Hematopoietic multipotent progenitor cell treated with erythropoietin and hydrocortisone succinate and interleukin-3 and kit ligand, for 6 days (in vitro differentiated cells): ENCODE data around the gene KPTN.

ENCODE experiments used
- DNase-seq: peaks from one replicate; pipeline ENCODE4 v3.0.0-alpha.2; 2015

Gene KPTN

DNA sequence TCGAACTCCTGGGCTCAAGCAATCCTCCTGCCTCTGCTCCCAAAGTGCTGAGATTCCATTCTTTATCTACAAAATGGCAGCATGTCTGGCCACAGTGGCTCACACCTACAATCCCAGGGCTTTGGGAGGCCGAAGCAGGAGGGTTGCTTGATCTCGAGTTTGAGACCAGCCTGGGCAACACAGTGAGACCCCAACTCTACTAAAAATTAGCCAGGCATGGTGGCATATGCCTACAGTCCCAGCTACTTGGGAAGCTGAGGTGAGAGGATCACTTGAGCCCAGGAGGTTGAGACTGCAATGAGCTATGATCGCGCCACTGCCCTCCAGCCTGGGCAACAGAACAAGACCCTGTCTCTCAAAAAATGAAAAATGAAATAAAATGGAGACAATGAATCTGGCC, 24.7 kb upstream of the KPTN start:
- no peak for DNase-seq

DNA sequence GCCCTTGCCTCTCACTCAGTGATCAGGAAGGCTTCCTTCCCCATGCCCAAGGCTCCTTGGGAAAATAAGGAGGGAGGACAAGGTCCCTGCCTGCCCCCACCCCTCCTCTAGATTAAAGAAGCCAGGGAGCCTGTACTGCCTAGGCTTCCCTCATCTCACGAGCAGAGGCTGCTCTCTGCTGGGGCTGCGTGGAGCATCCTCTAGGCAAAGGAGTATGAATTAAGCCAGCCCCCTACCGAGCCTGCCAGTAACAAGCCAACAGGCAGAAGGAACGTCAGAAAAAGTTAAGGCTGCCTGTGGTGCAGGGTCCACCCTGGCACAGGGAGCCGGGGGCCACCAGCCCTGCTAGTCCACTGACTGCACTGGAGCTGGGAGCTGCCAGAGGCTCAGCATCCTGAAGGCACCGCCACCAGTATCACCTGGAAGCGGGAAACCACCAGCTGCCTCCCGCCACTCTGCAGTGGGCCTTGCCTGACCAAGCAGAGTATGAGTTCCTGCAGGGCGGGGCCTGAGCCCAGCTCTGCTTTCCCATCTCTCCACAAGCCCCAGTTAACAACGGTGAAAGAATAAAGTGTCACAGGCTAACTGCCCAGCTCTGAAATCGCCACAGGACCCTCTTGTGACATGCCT, 24.0 kb upstream of the KPTN start:
- DNase-seq: no peak

DNA sequence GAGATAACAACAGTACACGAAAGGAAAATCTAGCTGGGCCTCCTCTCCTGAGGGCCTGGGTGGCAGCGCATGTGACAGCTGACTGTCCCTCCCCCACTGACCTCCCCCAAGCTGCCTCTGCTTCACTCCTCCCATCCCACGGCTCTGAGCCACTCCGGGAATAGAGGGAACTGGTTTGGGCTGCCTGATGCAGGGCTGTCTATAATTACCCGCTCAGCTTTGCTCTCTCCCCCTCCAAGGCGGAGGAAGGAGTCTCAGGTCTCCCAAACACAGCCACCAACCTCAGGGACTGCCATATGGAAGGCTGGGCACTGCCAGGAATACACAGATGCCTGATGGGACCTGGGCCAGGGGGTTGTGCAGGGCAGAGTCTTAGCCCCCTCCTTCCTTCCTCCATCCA, 23.0 kb upstream of the KPTN start:
- DNase-seq: no peak

DNA sequence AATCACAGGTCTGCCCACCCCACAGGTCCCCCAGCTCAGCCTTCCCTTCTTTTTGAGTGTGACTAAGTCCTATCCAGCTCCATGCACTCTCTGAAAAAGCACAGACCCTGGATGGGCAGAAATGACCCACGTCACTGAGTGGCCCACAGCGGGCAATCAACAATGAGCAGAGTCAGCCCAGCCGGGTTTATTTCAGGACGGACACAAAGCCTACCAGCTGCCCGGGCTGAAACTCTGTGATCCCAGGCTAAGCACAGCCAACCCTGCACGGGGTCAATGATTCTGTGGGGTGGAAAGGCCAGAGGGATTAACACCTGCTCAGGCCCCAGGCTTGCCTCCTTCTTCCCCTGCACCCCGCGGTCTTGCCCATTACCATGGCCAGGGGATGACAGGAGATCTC, 22.4 kb upstream of the KPTN start:
- DNase-seq: no peak

DNA sequence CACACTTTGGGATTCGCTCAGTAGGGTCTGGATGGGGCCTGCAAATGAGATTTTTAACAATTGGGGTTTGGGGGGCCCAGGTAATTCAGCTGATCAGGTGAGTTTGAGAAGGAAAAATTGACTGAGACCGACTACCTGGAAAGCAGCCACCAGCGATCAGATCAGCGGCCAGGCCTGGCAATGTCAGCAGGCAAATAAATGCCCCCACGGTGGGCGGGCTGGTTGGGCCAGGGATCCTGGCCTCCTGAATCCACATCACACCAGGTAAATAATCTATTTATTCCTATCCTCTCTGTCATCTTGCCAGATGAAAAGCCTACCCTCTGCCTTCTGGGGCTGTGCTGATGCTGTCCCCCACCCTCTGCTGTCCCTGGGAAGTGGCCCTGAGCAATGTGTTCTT, 21.5 kb upstream of the KPTN start:
- DNase-seq: no peak

DNA sequence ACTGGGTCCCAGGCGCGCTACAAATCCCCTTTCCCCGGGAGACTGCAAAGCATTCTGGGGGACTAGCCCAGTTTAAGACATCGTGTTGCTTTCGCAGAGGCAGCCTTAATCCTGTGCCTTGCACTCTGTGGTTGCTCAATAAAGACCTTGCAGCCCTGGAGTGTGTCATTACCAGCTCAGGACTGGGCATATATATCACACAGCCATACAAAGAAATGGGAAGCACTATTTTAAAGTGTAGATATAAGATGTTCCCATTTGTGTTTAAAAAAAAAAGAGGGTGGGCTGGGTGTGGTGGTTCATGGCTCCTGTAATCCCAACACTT, 19.8 kb upstream of the KPTN start:
- no peak for DNase-seq

DNA sequence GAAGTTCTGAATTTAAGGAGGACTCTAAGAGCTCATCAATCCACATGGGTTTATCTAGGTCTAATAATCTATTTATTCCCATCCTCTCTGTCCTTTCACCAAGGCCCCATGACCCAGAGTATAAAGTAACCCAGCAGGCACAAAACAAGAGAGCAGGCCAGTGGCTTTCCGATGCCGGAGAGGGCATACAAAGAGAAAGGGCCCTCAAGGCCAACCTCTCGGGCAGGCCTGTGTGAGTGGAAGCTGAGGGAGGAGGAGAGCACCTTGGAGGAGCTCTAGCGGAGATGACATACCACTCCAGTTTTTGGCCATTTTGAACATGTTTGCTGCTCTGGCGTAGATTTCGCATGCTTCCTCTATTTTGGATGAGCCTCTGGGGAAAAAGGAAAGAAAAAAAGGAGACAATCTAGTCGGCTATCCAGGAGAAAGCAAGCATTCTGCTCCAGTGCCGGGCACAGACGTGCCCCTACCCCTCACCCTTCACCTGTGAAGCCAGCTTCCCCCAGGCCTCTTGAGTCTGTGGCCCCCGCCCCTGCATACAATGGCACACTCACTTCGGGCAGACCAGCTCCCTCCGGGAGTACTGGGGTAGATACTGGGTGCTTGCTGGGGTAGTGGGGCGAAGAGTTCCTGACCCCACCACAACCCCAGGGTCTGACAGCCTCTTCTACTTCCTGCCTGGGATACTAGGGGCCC, 19.3 kb upstream of the KPTN start:
- no peak for DNase-seq

DNA sequence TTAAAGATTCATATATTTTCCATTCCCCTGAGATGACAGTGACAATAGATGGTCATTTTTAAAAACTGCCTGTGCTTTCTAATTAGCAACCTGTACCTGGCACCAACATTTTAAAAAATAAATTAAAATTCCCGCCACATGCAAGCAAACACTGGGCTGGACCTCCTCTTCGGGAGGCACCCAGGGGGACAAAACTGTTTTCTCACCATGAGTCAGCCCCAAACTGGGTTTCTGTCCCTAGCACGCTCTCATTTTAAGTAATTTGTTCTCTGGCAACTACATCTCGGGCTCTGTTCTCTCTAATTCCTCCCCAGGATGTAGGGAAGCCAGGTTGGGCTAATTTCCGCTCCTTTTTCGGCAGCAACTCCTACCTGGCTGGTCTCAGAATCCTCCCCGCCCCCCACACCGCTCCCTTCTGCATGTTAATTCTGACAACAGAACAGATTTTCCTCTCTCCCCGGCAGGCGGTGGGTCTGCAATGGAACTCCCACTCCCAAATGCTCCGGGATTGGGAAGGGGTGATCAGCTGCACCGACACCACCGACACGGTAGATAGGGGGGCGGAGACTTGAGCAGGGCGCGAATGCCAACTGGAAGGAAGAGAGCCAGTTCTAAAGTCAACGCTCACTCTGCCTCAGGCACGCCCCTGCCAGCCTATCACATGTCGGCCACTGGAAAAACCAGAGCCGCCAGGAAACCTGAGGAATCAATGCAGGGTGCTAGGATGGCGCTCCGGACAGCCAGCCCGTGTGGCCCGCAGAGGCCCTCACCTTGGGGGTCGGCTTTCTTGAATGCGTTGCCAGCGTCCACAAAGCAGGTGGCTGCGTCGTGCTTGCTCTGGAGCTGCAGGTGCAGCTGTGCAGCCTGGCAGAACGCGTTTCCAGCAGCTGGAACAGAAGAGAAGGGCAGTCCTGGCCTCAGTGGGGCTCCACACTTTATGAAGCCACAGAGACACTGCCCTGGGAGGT, 16.1 kb upstream of the KPTN start:
- DNase-seq: no peak

DNA sequence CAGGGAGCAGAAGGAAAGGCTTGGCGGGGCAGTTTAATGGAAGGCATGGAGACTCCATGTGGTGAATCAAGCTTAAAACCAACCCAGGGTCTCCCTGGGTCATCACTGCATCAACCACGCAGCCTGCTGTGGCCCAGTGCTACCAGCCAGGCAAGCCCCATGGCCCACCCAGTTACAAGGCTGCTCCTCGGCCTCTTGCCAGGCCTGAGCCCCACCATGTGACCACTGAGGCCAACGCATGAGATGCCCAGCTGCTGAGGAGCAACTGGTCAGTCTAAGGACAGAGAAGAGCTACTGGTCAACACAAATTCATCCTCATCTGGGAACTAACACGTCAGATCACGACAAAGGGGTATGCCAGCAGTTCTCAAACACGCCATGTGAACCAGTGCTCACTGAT, 15.4 kb upstream of the KPTN start:
- no peak for DNase-seq

DNA sequence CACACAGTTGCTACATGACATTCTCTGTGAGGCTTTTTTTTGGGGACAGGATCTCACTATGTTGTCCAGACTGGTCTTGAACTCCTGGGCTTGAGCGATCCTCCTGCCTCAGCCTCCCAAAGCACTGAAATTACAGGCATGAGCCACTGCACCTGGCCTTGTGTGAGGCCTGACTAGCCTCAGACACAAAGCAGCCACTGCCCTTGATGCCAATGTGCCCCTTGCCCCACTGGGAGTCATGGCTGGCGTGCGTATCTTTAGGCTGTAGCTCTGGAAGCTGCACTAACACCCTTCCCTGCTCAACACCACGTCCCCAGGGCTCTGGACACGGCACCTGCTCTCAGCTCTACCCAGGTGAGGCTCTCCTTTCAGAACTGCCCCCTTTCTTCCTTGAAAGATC, 14.5 kb upstream of the KPTN start:
- no peak for DNase-seq

DNA sequence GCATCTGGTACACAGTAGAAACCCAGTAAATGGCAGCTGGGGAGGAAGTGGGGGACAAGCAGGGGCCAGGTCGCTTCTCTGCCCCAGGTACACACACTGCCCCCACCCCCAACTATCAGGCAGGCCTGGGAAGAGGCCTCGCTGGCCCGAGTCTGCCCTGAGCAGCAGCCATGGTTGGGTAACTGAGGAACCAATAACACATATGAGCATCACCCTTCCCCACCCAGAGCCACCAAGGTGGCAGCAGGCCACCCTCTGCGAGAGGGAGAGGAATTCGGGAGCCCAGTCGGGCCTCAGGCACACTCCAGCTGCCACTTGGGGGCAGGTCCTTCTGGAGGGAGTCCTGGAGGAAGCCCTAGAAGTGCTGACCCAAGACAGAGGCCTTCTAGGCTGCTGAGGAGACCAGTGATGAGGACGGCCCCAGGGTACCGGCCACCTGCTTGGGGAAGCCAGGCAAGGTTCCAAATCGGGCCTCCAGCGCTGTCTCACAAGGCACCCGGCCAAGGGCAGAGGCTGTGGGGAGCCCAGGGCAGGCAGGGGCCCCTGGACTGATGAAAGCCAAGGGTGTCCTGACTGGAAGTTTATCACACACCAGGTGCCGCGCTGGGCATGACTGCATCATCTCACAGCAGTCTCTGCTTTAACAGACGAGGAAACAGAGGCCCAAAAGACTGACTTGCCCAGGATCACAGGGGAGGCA, 14.0 kb upstream of the KPTN start:
- no peak for DNase-seq

DNA sequence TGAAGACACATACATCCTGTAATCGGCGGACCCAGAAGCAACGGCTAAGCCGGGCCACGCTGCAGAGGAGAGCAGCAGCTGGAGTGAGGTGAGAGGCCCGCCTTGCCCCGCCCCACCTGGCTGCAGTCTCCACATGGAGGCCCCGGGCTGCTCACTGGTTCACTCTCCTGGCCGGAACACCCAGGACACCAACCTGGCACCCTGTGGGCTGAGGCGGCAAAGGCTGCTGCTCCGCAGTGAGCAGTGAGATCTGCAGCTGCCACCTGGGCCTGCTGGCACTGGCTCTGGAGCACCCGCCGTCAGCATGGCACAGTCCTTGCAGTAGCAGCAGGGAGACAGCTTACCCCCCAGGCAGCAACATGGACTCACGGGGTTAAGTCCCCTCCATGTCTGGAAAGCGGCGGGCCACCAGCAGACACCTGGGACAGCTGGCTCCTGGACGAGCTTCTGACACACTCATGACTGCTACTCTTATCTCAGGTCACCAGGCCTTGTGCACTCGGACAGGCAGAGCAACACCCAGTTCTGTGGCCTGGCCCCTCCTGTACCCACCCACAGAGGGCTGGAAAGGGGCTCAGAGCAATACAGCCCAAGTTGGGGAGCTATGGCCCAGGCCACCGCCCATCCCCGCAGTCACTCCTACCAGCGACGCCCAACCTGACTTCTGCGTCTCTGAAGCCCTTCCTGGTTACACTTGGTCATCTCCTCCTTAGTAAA, 13.2 kb upstream of the KPTN start:
- peak; percentile 95 for DNase-seq

DNA sequence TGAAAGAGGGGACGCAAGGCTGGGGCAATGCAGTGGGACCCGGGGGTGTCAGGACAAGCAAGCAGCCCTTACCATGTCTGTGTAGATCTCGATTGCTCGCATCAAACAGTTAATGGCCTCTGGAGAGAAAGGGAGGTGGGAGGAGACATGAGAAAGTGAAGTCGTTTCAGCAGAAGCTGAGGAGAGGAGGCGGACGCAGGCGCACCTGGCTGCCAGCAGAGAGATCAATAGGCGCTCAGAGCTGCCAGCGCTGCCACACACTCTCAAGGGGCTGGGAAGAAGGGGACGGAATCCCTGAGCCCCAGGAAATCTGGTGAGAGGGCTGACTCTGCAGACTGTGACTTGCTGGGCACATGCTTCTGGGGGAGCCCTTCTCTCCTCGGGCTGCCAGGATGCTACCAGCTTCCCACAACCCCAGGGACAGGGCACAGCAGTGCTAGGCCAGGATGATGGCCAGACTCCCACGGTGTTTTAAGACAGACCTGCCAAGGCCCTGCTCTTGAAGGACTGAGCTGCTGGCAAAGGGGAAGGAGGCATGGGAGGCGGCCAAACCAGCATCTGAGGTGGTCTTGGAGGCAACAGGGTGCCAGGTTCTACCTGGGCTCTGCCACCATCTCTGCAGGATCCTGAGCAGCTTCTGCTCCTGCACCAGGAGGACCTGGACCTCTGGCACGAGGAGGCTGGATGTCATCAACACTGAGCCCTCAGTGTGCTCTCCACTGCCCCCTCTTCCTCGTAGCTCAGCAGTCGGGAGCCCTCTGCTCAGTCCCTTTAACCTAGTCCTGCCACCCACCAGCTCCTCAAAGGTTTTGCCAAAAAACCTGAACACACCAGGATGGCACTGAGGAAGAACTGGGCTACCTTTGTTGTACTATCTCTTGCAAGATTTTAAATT, 11.7 kb upstream of the KPTN start:
- DNase-seq: peak; percentile 32

DNA sequence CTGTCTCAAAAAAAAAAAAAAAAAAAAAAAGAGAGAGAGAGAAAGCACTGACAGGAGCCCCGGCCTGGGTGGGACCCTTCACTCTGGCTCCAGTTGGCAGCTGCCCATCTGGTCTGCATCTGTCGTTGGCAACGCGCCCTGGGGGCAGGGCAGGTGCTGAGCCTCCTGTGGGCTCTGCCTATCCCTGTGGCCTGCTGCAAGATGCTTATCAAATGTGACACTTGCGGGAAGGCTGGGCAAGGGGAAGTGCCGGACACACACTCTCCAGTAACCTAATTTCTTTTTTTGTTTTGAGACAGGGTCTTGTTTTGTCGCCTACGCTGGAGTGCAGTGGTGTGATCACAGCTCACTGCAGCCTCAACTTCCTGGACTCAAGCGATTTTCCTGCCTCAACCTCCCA, 10.7 kb upstream of the KPTN start:
- DNase-seq: peak; percentile 92

DNA sequence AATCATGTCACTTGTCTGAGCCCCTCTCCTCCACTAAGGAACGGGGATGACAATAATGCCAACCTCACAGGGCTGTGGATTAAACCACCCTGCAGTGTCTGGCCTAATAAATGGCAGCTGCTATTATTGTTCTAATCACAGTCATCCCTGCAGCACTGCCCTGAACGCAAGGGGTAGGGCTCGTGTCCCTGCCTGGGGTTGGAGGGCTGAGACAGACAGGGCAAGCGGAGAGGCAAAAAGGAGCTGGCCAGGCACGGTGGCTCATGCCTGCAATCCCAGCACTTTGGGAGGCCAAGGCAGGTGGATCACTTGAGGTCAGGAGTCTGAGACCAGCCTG, 10.2 kb upstream of the KPTN start:
- DNase-seq: no peak

DNA sequence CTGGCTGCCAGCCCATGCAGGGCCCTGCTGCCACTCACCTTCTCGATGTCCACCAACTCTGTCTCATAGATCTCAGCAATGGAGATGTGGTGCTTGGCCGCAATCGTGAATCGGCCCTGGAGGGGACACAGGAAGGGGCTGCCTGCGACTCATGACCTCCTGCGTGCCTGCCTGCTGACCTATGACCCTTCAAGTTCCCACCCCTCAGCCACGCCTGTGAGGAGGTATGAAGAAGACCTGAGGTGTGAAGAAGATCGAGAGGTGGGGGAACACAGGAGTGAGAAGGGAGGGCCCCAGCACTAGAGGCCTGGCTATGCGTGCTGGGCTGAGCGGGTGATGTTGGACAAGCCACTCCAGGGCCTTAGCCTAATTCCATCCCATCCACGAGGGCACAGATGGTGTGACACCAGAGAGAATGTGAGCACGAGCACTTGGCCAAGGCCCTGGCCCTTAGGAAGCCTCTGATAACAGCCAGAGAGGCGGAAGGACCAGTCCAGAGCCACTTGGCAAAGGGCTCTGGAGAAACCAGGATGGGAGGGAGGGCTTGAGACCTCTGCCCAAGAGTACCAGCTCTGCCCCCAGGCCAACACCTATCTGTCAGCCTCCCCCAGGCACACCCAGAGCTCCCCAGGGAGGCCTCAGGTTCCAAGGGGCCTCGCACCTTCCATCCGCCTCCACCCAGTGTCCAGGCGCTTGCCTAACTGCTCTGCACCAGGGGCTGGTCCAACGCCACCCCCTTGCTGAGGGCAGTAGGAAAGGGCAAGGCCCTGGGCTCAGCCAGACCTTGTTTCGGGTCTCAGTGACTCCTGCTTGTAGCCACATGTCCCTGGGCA, 9.6 kb upstream of the KPTN start:
- no peak for DNase-seq

DNA sequence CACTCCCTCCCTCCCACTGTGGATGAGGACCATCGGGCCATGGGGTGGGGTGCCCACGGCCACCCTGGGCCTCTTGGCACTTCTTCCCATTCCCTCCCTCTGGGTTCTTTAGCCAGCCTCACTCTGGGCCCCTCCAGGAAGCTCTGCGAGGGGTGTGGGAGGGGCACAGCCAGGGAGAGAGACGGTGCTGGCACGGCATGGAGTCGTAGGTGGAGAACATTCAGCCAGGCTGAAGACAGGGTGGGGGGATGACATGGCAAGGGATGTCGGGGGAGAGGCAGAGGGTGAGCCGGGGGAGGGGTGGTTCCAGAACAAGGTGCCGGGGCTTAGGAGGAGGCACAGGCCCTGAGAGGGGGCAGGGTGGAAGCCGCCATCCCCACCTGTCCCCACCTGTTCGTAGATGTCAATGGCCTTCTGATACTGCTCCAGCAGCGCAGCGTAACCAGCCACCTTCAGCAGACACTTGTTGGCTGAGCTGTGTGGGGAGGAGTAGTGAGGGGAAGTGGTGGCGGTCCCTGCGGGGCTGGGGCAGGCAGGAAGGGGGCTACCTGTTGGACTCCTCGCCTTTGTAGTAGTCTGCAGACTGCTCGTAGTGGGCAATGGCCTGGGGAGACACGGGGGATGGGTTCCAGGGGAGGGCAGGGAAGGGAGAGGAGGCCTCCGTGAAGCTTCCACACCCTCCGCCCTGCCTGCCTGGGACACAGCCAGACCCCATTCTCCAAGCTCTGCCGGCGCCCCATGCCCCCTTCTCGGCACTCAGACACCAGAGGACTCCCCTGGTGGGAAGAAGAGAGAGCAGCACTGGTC, 8.8 kb upstream of the KPTN start:
- no peak for DNase-seq

DNA sequence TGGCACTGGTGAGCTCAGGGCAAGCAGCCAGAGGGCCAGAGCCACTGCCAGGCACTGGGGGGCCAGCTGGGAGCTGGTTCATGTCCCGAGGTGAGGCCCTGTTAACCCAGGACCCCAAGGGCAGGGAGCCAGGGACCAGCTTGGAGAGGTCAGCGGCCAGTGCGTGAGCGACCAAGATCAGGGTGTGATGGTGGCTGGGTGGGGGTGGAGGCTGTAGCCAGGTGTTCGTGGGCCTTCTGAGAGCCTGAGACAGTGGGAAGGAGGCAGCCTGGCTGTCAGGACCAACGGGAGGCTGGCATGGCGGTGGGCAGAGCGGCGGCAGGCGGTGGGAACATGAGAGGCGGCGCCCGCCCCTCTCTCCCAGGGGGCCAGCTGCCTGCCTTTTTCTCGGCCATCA, 8.1 kb upstream of the KPTN start:
- no peak for DNase-seq

DNA sequence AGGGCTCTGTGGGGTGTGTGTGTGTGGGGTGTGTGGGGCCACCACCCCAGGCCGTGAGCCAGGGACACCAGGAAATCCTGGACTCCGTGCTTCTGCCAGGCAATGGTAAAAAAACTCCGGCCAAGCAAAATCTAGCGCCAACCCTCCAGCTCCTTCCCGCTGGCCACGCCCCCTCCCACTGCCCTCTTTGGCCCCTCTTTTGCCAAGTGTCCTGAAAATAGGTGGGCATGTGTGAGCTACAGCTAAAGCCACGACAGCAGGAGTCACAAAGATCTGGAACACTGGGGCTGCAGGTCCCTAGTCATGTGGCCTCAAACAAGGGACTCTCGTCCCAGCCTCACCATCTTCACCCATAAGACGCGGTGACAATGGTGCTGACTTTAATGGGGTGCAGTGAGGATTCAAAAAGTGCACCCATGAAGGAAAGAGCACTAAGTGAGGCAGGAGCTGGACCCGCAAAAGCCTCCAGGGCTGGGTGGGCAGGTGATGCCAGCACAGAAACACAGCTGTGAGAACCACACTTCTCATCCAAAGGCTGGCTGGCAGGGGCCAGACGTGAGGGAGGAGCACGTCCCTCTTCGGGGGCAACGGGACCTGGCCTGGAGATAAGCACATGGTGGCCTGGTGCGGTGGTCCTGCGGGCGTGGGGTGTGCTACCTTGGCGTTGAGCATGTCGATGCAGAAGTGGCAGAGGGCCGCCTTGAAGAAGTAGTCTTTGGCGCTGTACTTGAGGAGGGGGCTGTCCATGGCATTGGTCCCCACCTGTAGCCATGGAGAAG, 7.5 kb upstream of the KPTN start:
- DNase-seq: no peak
